Naive thymus-derived CD8-positive, alpha-beta T cell (primary cell): ENCODE measurements around the gene MAPKAPK3. TPM values are rescaled to one million over a fixed set of nuclear protein-coding genes. Genes with fewer than 3 reads are reported as not detected.

ENCODE experiments used
- ATAC-seq, 2 donors: fragments of 150-1000 bp; cut with Tn5 transposase in 1 of 2; sonication (Bioruptor Pico), chemical (Tn5 transposase) in 1 of 2; 1 replicate in 1 of 2; 2 replicates in 1 of 2; pipeline ENCODE4 v1.10.0; 2021; ENCODE audit warnings: mild to moderate bottlenecking in 2 of 2, moderate library complexity in 2 of 2
- POLR2A ChIA-PET: fragments of 350-600 bp; sonication (Branson Sonifier 250); formaldehyde crosslinking; loops from one replicate; lab custom pipeline; 2021; ENCODE audit warnings: antibody characterized with exemption; lab: Charles Lee
- DNase-seq, 10 donors: peaks; one replicate each; pipeline versions ENCODE4 v3.0.0 to v3.0.0-alpha.2; 2020 to 2022
- H3K27ac Mint-ChIP-seq, 10 donors: one replicate each; pipeline ENCODE4 v1.8.0; 2020 to 2022; ENCODE audit warnings: mild to moderate bottlenecking in 10 of 10, mixed read lengths in 10 of 10, moderate library complexity in 4 of 10, inconsistent platforms in 1 of 10
- H3K27me3 Mint-ChIP-seq, 5 donors: one replicate each; pipeline ENCODE4 v1.8.0; 2021 to 2022; ENCODE audit warnings: mixed read lengths in 5 of 5
- H3K36me3 Mint-ChIP-seq, 3 donors: one replicate each; pipeline ENCODE4 v1.8.0; 2020 to 2022; ENCODE audit warnings: mixed read lengths in 3 of 3, mild to moderate bottlenecking in 2 of 3, inconsistent platforms in 1 of 3
- H3K4me1 Mint-ChIP-seq, 4 donors: one replicate each; pipeline ENCODE4 v1.8.0; 2021 to 2022; ENCODE audit warnings: mixed read lengths in 4 of 4
- H3K4me3 Mint-ChIP-seq, 10 donors: one replicate each; pipeline ENCODE4 v1.8.0; 2020 to 2022; ENCODE audit warnings: mild to moderate bottlenecking in 10 of 10, mixed read lengths in 10 of 10, moderate library complexity in 6 of 10, inconsistent platforms in 1 of 10
- H3K9me3 Mint-ChIP-seq, 9 donors: one replicate each; pipeline ENCODE4 v1.8.0; 2020 to 2022; ENCODE audit warnings: mixed read lengths in 9 of 9, mild to moderate bottlenecking in 3 of 9, inconsistent platforms in 1 of 9, moderate library complexity in 1 of 9
- polyA plus RNA-seq, 3 donors: library from polyadenylated mRNA; unstranded; fragments of 300-500 nt; fragmentation: Illumina TruSeq; gene quantifications; one replicate each; pipeline ENCODE4 v1.2.3, GENCODE V29; 2021
- total RNA-seq, 8 experiments: library from RNA in 2 of 8; stranded (reverse) in 2 of 8; gene quantifications; one replicate each; pipeline ENCODE4 v1.2.3 and lab custom pipeline; 2021 to 2026

Gene MAPKAPK3
- total and polyA plus RNA-seq, 5 experiments from 2014 or later: 27.5 to 48.2 (median 42.4) TPM

DNA sequence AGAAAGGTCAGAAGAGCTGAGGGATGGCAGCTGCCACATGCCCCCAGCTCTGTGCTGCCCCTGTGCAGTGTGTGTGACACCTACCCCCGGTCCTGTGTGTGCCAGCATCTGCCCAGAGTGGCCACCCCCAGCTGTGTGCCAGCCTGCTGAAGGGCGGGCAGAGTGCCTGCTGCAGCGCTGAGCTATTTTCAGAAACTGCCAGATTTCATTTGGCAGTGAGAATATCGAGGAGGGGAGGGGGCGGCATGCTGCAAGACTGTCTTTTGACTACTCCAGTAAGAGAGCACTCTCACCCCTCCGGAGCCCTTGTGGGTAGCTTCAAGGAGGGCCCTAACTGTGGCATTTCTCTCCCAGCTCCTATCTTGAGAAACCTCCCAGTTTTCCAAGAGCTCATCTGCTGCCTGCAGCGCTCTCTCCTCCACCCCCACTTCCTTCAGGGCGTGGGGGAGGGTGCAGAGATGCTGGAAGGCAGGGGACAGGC lies 32.5 kb downstream of the MAPKAPK3 start:
- Mint-ChIP-seq H3K4me3 (no peak overlapping the region), H3K4me1 (peaks cover 0 to 7% (median 3%) of the 10 kb centered on the region in 4 donors), H3K36me3 (peaks cover 0 to 43% (median 0%) of the 10 kb centered on the region in 3 donors), H3K9me3 (no peaks in the 10 kb centered on the region), H3K27me3 (no peaks in the 10 kb centered on the region), H3K27ac (peak overlapping the region in 7 of 10 donors; percentile 19 to 83 (median 62))
- POLR2A ChIA-PET: interaction anchor here (1.0 kb wide), 1 partner anchor 9 kb away, joined by 3 read pairs; no protein-coding TSS in a partner anchor
- no peak for DNase-seq
- ATAC-seq: no peak

DNA sequence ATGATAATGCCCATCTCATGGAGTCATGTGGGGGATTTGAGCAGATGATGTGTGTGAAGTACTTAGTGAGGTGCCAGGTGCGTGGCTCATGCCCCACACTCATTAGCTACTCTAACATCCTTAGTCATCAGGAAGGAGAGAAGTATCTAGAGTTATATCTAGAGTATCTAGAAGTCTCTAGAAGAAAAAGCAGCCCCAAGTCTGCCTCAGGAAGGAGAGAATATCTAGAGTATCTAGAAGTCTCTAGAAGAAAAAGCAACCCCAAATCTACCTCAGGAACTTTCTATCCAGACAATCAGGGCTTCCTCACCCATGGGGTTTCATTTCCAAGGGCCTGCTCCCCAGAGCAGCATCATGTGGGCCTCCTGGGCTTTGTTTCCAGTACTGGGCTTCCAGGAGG lies 33.1 kb downstream of the MAPKAPK3 start:
- ATAC-seq (no peak), DNase-seq (no peak)
- Mint-ChIP-seq H3K4me1 (peaks cover 0 to 7% (median 5%) of the 10 kb centered on the region in 4 donors), H3K27ac (peak overlapping the region; percentile 54 to 88 (median 76)), H3K4me3 (no peak overlapping the region), H3K27me3 (no peaks in the 10 kb centered on the region), H3K9me3 (no peaks in the 10 kb centered on the region), H3K36me3 (peaks cover 0 to 38% (median 0%) of the 10 kb centered on the region in 3 donors)
- POLR2A ChIA-PET: no interaction called here

- POLR2A ChIA-PET: interaction anchor here (1.0 to 2.0 kb wide), 2 partner anchors 11 to 35 kb away, joined by 3 to 18 read pairs; partner anchors contain the start of gene MAPKAPK3
- ATAC-seq: no peak
- no peak for DNase-seq
- peaks cover 0 to 13% (median 10%) of the 10 kb centered on the region in 4 donors for H3K4me1 Mint-ChIP-seq
- H3K27ac Mint-ChIP-seq: peak overlapping the region in 7 of 10 donors; percentile 18 to 83 (median 71)
- H3K27me3 Mint-ChIP-seq: no peaks in the 10 kb centered on the region
- H3K36me3 Mint-ChIP-seq: peaks cover 0 to 24% (median 0%) of the 10 kb centered on the region in 3 donors
- H3K4me3 Mint-ChIP-seq: no peak overlapping the region
- no peaks in the 10 kb centered on the region for H3K9me3 Mint-ChIP-seq
These were observed 34.5 kb downstream of the MAPKAPK3 start for GRCh38 chr3:50651445-50651844.

DNA sequence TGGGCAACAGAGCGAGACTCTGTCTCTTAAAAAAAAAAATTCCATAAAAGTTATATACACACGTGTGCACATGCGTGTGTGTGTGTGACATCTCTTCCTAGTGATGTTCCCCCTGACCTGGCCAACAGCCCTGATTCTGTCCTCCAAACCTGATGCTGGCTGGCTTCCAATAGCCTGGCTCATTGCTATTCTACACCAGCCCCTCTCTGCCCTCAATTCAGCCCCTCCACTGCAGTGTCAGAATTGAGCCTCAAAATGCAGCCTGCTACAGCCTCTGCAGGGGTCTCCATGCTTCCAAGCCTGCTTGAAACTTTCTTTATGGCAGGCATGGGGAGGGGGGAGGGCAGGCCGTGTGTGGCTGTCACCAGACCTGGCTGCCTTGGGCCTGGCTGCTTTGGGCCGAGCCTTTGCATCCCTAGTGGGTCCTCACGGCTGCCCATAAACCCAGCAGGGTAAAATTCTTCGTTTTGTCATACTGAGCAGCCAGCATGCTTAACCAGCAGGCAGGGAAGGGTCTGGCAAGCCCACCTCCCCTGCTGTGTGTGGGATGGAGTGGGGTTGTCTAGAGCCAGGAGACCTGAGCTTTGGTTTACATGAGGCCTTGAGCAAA lies 35.1 kb downstream of the MAPKAPK3 start:
- H3K27ac Mint-ChIP-seq: peak overlapping the region in 8 of 10 donors; percentile 35 to 89 (median 58)
- peaks cover 0 to 19% (median 0%) of the 10 kb centered on the region in 3 donors for H3K36me3 Mint-ChIP-seq
- peaks cover 0 to 13% (median 11%) of the 10 kb centered on the region in 4 donors for H3K4me1 Mint-ChIP-seq
- no peak overlapping the region for H3K4me3 Mint-ChIP-seq
- POLR2A ChIA-PET: interaction anchor here (0.5 to 2.0 kb wide), 4 partner anchors 10 to 313 kb away, joined by 3 to 18 read pairs (median 5); partner anchors contain the start of gene MAPKAPK3
- DNase-seq (no peak), ATAC-seq (no peak)
- no peaks in the 10 kb centered on the region for H3K27me3 Mint-ChIP-seq
- no peaks in the 10 kb centered on the region for H3K9me3 Mint-ChIP-seq

DNA sequence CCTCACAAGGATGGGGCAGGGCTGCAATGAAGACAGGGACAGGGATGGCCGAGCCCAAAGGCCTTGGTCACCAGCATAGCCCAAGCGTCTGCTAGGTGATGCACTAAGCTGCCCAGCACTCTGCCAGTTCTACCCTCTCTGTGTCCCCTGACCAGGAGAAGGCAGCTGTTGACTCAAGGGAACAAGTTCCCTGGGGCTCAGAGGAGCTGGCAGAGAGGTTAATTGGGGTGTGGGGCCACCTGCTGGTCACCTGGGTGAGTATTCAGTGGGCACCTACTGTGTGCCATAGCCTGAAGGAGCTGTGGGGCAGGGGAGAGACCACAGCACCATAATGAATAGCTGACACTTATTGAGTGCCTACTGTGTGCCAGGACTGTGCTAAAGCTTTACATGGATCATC lies 35.8 kb downstream of the MAPKAPK3 start:
- Mint-ChIP-seq H3K4me3 (no peak overlapping the region), H3K4me1 (peaks cover 0 to 13% (median 11%) of the 10 kb centered on the region in 4 donors), H3K27me3 (no peaks in the 10 kb centered on the region), H3K36me3 (peaks cover 0 to 12% (median 0%) of the 10 kb centered on the region in 3 donors), H3K9me3 (no peaks in the 10 kb centered on the region), H3K27ac (peak overlapping the region in 7 of 10 donors; percentile 13 to 83 (median 35))
- DNase-seq (peak in 9 of 10 donors; percentile 17 to 75 (median 41)), ATAC-seq (peak; percentile 58 to 87)
- POLR2A ChIA-PET: interaction anchor here (0.5 to 2.0 kb wide), 5 partner anchors 10 to 314 kb away, joined by 4 to 18 read pairs (median 4); partner anchors contain the start of genes HEMK1 and MAPKAPK3

- H3K9me3 Mint-ChIP-seq: no peaks in the 10 kb centered on the region
- peaks cover 0 to 3% (median 0%) of the 10 kb centered on the region in 3 donors for H3K36me3 Mint-ChIP-seq
- DNase-seq (no peak), ATAC-seq (no peak)
- H3K4me1 Mint-ChIP-seq: peaks cover 0 to 13% (median 11%) of the 10 kb centered on the region in 4 donors
- POLR2A ChIA-PET: interaction anchor here (0.7 to 2.2 kb wide), 6 partner anchors 8 to 85 kb away, joined by 3 to 11 read pairs (median 4); partner anchors contain the start of genes HEMK1 and MAPKAPK3
- H3K4me3 Mint-ChIP-seq: no peak overlapping the region
- peak overlapping the region in 9 of 10 donors; percentile 2 to 78 (median 53) for H3K27ac Mint-ChIP-seq
- H3K27me3 Mint-ChIP-seq: no peaks in the 10 kb centered on the region
These were observed 37.1 kb downstream of the MAPKAPK3 start for GRCh38 chr3:50653937-50654595.

DNA sequence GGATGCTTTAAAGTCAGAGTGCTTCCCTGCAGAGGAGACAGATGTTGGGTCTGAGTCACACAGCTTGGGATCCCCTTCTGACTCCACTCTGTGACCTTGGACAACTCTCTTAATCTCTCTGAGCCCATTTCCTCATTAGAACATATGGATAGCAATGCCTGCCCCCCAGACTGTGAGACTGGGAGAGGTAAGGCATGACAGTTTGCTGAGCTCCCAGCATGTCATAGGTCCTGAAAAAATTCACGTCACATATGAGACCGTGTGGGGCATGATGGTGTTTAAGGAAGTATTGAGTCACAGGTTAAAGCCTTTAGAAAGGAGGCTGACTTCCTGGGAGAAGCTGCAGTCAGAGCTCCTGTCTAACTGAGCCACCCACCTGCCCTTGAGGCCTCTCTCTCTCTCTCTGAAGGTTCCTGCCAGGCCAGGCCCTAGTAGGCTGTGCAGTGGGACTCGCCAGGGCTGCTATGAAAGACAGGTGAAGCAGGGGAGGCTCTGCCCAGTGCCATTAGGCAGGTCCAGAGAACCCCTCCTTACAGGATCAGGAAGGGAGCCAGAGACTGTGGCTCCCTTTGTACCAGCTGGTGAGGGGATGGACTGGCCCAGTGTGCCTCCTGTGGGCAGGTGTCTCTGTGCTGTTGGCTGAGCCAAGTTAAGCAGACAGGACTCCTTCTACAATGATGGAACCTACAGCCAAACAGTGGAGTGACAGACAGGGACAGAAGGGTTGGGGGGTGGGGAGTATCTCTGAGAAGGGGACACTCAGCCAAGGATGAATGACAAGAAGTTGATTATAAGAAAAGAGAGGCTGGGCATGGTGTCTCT lies 38.3 kb downstream of the MAPKAPK3 start:
- H3K4me3 Mint-ChIP-seq: no peak overlapping the region
- DNase-seq: no peak
- no peaks in the 10 kb centered on the region for H3K9me3 Mint-ChIP-seq
- POLR2A ChIA-PET: interaction anchor here (1.5 to 2.2 kb wide), 2 partner anchors 38 to 86 kb away, joined by 4 to 11 read pairs; partner anchors contain the start of genes HEMK1 and MAPKAPK3
- peak overlapping the region in 8 of 10 donors; percentile 22 to 67 (median 52) for H3K27ac Mint-ChIP-seq
- H3K36me3 Mint-ChIP-seq: peaks cover 0 to 3% (median 0%) of the 10 kb centered on the region in 3 donors
- no peaks in the 10 kb centered on the region for H3K27me3 Mint-ChIP-seq
- peaks cover 0 to 13% (median 11%) of the 10 kb centered on the region in 4 donors for H3K4me1 Mint-ChIP-seq
- ATAC-seq: peak in 1 of 2 donors; percentile 23

DNA sequence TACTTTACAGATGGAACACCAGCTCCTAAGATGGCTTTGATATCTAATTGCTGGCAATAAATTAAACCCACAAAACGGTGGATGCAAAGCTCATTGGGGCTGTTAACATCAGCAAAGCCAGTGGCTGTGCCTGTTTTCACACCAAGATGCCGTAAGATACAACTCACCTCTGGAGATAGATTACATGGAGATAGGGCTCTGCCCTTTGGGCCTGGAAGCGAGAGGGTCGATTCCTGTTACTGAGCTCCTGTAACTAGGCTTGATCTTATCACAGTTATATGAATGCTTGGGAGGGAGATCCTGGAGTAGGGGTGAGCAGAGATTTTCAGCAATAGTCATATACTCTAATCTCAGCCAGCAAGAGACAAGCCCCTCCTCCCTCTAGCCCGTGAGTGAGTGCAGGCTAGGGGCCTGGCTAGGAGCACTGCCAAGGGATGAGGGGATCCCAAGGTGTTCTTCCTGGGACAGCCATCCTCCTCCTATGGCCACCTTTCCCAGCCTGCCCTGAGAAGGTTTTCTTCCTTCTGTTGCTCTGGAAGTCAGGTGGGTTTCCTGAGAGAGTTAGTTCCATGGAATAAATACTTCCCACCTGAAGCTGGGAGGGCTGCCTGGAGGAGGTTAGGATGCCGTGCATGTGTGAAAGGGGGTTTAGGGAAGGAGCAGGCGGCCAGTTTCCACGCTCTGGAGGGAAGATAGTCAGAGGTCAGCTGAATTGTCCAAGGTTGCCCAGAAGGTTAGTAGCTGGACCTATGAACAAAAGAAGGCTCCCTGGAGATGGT lies 39.7 kb downstream of the MAPKAPK3 start:
- POLR2A ChIA-PET: interaction anchor here (2.2 kb wide), 1 partner anchor 39 kb away, joined by 11 read pairs; the partner anchor contains the start of gene MAPKAPK3
- no peaks in the 10 kb centered on the region for H3K9me3 Mint-ChIP-seq
- no peaks in the 10 kb centered on the region for H3K27me3 Mint-ChIP-seq
- H3K27ac Mint-ChIP-seq: peak overlapping the region in 1 of 10 donors; percentile 84
- H3K36me3 Mint-ChIP-seq: no peaks in the 10 kb centered on the region
- ATAC-seq (no peak), DNase-seq (no peak)
- H3K4me1 Mint-ChIP-seq: peaks cover 0 to 13% (median 9%) of the 10 kb centered on the region in 4 donors
- H3K4me3 Mint-ChIP-seq: no peak overlapping the region

DNA sequence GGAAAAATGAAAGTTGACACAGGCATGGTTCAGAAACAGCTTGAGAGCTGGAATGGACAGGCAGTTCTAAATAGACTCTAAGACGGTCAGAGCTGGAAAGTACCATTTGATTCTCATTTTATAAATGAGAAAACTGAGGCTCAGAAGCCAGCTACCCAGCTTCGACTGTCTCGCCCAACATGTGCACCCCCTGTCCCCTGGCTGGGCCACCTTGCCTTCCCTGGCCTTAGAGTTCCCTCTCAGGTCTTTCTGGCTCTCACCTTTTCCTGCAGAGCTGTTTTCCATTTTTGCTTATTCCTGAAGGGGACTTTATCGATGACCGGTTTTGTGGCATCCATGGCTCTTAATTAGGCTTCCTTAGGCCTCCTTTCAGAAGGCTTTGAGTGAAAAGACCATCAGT lies 40.5 kb downstream of the MAPKAPK3 start:
- no peak for ATAC-seq
- DNase-seq: no peak
- POLR2A ChIA-PET: interaction anchor here (1.1 kb wide), 1 partner anchor 8 kb away, joined by 3 read pairs; no protein-coding TSS in a partner anchor
- peak overlapping the region in 2 of 10 donors; percentile 17 to 84 for H3K27ac Mint-ChIP-seq
- H3K27me3 Mint-ChIP-seq: no peaks in the 10 kb centered on the region
- H3K9me3 Mint-ChIP-seq: no peaks in the 10 kb centered on the region
- H3K36me3 Mint-ChIP-seq: no peaks in the 10 kb centered on the region
- no peak overlapping the region for H3K4me3 Mint-ChIP-seq
- H3K4me1 Mint-ChIP-seq: peaks cover 0 to 13% (median 10%) of the 10 kb centered on the region in 4 donors

DNA sequence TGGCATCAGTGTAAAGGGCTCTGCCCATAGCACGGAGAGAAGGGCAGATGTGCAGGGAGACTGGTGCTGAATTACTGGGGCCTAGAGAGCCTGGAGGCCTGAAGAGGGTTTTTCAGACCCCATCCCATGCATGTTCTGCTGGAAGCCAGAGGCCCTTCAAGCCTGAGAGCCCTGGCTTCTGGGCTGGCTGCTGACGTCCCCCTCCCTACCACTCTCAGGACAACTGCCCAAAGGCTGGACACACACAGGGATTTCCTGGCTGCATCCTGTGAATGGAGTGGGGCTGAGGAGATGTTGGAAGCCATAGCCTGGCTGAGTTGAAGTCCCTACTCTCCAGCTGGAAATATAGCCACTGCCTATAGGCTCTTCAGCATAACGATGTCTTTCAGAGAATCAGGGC lies 40.9 kb downstream of the MAPKAPK3 start:
- Mint-ChIP-seq H3K4me1 (peaks cover 0 to 12% (median 10%) of the 10 kb centered on the region in 4 donors), H3K4me3 (peak overlapping the region in 1 of 10 donors; percentile 52), H3K27ac (peak overlapping the region in 1 of 10 donors; percentile 13), H3K27me3 (no peaks in the 10 kb centered on the region), H3K9me3 (no peaks in the 10 kb centered on the region), H3K36me3 (no peaks in the 10 kb centered on the region)
- DNase-seq: no peak
- no peak for ATAC-seq
- POLR2A ChIA-PET: interaction anchor here (1.1 kb wide), 1 partner anchor 9 kb away, joined by 3 read pairs; no protein-coding TSS in a partner anchor

DNA sequence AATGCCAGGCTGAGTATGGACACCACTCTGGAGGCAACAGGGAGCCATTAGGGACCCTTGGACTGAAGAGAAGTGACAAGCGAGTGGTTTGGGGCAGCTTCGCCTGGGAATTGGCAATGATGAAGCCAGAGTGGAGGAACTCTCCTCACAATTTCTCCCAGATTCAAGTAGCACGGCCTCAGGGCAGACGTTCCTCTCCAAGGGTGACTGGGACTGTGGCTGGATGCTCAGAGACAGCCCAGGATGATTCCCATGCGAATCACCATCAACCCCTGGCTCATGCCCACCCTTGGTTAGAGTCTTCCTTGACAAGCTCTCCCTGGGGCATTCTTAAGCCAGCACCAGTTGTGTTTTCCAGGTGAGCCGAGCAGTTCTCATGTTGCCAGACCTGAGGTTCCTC lies 41.5 kb downstream of the MAPKAPK3 start:
- H3K27me3 Mint-ChIP-seq: no peaks in the 10 kb centered on the region
- no peaks in the 10 kb centered on the region for H3K9me3 Mint-ChIP-seq
- H3K4me1 Mint-ChIP-seq: peaks cover 0 to 8% (median 8%) of the 10 kb centered on the region in 4 donors
- POLR2A ChIA-PET: interaction anchor here (1.1 kb wide), 1 partner anchor 9 kb away, joined by 3 read pairs; no protein-coding TSS in a partner anchor
- H3K27ac Mint-ChIP-seq: peak overlapping the region in 1 of 10 donors; percentile 13
- no peak overlapping the region for H3K4me3 Mint-ChIP-seq
- ATAC-seq (no peak), DNase-seq (no peak)
- H3K36me3 Mint-ChIP-seq: no peaks in the 10 kb centered on the region
